ENCODE measurements around the gene PDE9A.

Gene PDE9A

DNA sequence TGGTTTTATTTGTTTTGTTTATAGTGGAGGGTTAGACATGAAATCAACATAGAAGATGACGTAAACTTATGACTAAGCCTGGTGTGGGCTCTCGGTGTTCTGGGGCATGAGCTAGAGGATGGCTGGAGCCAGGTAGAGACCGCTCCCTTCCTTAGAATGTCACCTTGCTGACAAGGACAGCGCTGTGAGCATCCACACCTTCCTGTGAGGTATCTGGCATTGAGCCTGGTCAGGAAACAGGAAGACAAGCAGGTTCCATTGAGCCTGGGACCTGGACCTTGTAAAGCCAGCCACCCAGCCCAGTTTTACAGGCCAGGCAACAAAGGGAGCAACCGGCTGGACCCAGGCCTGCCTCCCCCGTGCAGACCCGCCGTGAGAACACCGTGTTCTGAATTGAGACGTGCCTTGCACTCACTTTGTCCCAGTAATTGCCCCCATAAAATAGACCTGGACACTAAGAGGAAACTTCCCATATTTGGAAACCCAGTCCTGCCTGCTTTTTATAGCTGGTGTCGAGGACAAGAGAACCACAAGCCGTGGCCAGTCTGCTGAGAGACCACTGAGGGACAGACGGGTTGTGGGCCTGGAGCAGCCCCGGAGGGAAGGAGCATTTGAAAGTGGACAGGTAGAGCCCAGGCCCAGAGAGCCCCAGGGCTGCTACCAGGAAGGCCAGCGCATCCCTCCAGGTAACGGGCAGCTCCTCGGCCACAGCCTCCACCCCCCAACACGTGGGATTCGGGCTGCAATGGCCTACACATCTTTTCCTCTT is 78.0 kb downstream of the PDE9A start:
- no peak overlapping the region for H3K27ac ChIP-seq
- ChIA-PET POLR2A (ENCODE audit: low non-redundant PET) (no interaction called here), CTCF (no interaction called here)
- TF ChIP-seq, protein P1, sequence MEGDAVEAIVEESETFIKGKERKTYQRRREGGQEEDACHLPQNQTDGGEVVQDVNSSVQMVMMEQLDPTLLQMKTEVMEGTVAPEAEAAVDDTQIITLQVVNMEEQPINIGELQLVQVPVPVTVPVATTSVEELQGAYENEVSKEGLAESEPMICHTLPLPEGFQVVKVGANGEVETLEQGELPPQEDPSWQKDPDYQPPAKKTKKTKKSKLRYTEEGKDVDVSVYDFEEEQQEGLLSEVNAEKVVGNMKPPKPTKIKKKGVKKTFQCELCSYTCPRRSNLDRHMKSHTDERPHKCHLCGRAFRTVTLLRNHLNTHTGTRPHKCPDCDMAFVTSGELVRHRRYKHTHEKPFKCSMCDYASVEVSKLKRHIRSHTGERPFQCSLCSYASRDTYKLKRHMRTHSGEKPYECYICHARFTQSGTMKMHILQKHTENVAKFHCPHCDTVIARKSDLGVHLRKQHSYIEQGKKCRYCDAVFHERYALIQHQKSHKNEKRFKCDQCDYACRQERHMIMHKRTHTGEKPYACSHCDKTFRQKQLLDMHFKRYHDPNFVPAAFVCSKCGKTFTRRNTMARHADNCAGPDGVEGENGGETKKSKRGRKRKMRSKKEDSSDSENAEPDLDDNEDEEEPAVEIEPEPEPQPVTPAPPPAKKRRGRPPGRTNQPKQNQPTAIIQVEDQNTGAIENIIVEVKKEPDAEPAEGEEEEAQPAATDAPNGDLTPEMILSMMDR (conservative IDR thresholded peaks at IDR 0.05; ENCODE audit: low read depth) = no peak
- peak; percentile 67 for DNase-seq (ENCODE audit: low spot score)

DNA sequence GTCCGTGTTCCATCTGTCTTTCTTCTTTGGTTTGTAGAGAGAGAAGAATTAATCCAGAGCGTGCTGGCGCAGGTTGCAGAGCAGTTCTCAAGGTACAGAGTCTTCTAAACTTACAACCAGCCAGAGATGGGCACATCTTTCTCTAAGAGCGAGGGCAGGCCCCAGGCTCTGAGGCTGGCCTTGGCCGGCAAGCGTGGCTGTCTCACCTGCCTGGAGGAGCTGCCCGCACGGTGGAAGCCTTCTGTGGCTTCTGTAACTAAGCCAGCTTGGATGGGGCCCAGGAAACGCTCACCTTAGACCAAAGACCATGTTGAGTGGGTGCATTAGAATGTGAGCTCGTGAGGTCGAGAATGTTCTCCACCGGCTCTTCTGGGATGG is 78.6 kb downstream of the PDE9A start:
- DNase-seq (ENCODE audit: low spot score) = no peak
- TF ChIP-seq, protein P1 (conservative IDR thresholded peaks at IDR 0.05; ENCODE audit: low read depth) = no peak
- POLR2A ChIA-PET (ENCODE audit: low non-redundant PET) = no interaction called here
- CTCF ChIA-PET = no interaction called here
- H3K27ac ChIP-seq = no peak overlapping the region

DNA sequence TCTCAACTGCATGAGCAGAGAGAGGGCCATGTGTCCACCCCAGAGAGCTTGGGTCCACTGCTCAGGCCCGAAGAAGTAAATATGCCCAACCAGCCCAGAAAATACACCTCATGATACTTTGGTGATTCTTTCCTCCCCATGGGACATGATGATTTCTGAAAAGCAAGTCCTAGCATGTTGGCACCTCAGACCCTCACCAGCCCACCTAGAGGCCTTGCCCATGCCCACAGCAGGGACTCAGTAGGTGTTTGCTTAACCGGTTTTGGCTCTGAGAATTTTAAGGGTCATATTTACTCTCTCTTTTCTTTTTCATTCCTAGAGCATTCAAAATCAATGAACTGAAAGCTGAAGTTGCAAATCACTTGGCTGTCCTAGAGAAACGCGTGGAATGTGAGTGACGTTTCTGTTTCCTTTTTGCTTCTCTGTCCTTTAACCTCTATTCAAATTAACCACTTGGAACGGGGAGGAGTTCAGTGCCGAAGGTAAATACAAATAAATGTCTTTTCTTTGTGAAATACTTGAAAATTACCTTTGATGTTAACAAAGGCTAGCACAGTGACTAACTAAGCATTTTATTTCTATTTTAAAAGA is 79.7 kb downstream of the PDE9A start:
- CTCF ChIA-PET = no interaction called here

DNA sequence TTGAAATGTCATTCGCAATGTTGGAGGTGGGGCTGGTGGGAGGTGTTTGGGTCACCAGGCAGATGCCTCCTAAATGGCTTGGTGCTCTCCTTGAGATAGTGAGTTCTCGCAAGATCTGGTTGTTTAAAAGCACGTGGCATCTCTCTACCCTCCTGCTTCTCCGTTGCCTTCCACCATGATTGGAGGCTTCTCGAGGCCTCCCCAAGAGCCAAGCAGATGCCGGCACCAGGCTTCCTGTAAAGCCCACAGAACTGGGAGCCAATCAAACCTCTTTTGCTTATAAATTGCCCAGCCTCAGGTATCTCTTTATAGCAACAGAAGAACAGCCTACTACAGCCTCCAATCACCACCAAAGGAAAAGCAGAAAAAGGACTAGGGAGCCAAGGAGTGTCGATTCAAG is 80.5 kb downstream of the PDE9A start:
- POLR2A ChIA-PET (ENCODE audit: low non-redundant PET) = no interaction called here
- CTCF ChIA-PET = no interaction called here
- no peak for DNase-seq (ENCODE audit: low spot score)
- TF ChIP-seq, protein P1 (conservative IDR thresholded peaks at IDR 0.05; ENCODE audit: low read depth) = no peak
- no peak overlapping the region for H3K27ac ChIP-seq

More for the DNA sequence above, 79.7 kb downstream of the PDE9A start:
- no peak for DNase-seq (ENCODE audit: low spot score)
- TF ChIP-seq, protein P1 (conservative IDR thresholded peaks at IDR 0.05; ENCODE audit: low read depth) = no peak
- POLR2A ChIA-PET (ENCODE audit: low non-redundant PET) = no interaction called here
- H3K27ac ChIP-seq = no peak overlapping the region

DNA sequence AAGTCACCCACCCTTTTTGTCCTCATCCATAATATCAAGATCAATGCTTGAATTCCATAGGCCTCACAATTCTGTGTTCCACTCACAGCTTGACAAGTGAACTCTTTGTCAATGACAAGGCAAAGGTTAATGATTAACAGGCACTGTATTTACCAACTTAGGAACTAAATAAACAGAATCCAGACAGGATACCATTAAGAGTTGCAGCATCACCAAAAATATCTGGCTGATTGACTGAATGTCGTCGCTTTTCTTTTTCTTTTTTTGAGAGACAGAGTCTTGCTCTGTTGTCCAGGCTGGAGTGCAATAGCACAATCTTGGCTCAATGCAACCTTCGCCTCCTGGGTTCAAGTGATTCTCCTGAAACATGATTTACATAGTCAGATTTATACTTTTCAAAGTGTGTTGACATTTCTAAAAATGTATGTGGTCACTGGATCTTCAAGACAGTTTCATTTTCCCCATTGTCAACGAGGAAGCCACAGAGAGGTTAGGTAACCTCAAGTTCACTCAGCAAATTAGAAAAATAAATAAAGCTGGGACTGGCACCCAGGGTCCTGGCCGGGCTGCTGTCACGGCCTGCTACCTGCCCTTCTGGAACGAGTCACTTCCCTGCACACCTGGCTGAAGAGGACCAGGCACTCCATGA is 81.0 kb downstream of the PDE9A start:
- TF ChIP-seq, protein P1 (conservative IDR thresholded peaks at IDR 0.05; ENCODE audit: low read depth) = no peak
- no peak overlapping the region for H3K27ac ChIP-seq
- POLR2A ChIA-PET (ENCODE audit: low non-redundant PET) = no interaction called here
- no peak for DNase-seq (ENCODE audit: low spot score)
- CTCF ChIA-PET = interaction anchor here (0.6 kb wide), 1 partner anchor 34 kb away, joined by 5 read pairs; no protein-coding TSS in a partner anchor

DNA sequence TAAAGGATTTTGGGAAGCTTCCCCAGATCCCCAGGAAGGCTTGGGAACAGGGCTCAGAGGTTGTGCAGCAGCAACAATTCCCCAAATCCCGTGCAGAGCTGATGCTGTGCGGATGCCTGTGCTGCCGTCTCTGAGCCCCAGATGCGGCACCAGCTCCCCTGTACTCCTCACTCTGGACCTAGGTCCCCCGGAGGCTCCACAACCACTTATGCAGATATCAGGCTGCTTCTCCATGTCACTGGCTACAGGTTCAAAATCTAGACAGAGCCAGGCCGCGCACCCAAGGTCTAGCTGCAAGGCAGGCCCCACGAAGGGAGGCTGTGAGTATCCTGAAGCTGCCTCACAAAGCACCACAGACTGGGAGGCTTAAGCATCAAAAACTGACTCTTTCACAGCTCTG is 81.6 kb downstream of the PDE9A start:
- H3K27ac ChIP-seq = no peak overlapping the region
- ChIA-PET CTCF (interaction anchor here (0.6 to 0.8 kb wide), 2 partner anchors 14 to 34 kb away, joined by 3 to 5 read pairs; no protein-coding TSS in a partner anchor), POLR2A (ENCODE audit: low non-redundant PET) (no interaction called here)
- no peak for DNase-seq (ENCODE audit: low spot score)
- TF ChIP-seq, protein P1 (conservative IDR thresholded peaks at IDR 0.05; ENCODE audit: low read depth) = no peak
